GM18861 (cell line): Measurements from ENCODE around the gene ACAA1.
"Not testable (repeated sequence)": the region's sequence is repeated elsewhere in the genome, so short reads cannot be mapped to it uniquely, and the experiment has no call there.

Experiments
- ATAC-seq: cut with Tn5 transposase; IDR thresholded peaks from one replicate; pipeline ENCODE4 v1.9.1; 2021; ENCODE audit not compliant: unreplicated experiment

The ACAA1 gene

DNA sequence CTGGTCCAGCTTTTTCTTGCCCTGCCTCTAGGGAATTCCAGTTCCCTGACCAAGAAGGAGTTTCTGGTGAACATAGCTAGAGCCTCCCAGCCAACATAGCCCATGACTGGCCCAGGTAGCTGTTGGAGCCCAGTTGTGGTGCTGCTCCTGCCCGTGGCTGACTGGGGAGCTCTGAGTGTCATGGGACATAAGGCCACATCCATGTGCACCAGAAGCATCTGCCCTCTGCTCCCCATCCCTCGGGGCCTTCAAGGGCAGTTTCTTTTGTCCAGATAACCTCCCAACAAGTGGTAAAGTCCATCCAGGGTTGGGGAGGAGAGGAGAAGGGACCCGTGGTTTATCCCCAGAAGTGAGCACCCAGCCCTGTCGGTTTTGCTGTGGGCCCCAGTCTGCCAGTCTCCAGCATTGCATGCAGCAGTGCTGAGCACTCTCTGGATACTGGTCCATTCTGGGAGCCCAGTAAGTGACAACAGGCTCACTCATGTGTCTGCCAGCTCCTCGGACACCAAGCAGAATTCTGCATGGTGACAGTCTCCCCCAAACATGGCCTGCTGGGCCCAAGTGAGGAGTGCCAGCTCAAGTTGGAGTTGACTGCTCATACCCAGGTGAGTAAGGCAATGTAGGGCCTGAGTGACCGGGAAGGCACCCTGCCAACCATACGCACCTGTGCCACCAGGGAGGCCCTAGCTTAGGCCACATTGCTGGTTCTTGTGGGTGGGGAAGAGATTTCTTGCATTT lies 28.8 kb downstream of the ACAA1 start:
- ATAC-seq = no peak

DNA sequence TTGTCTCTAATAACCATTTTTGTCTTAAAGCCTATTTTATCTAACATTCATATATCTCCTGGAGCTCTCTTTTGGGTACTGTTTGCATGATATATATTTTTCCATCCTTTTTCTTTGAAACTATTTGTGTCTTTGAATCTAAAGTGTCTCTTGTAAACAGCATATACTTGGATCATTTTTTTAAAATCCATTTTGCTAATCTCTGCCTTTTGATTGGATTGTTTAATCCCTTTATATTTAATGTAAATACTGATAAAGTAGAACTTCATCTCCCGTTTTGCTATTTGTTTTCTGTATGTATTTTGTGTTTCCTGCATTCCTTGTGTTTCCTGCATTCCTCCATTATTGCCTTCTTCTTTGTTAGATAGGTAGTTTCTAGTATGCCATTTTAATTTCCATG lies 31.4 kb downstream of the ACAA1 start:
- no peak for ATAC-seq

DNA sequence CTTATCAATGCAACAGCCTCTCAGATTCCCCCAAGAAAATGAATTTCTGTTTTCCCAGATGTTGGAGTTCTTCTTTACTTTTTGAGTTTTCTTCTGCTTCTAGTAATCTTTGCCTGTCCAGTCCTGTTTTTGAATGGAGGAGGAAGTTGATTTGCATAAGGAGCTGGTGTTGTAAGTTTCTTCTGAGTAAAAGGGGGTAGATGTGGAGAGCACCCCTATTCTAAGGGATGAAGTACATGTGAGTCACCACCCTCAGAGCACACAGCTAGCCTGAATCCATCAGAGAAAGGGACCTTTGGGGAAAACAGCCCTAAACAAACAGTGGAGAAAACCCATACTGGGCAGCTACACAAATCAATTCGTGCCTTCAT lies 34.5 kb downstream of the ACAA1 start:
- ATAC-seq = no peak

DNA sequence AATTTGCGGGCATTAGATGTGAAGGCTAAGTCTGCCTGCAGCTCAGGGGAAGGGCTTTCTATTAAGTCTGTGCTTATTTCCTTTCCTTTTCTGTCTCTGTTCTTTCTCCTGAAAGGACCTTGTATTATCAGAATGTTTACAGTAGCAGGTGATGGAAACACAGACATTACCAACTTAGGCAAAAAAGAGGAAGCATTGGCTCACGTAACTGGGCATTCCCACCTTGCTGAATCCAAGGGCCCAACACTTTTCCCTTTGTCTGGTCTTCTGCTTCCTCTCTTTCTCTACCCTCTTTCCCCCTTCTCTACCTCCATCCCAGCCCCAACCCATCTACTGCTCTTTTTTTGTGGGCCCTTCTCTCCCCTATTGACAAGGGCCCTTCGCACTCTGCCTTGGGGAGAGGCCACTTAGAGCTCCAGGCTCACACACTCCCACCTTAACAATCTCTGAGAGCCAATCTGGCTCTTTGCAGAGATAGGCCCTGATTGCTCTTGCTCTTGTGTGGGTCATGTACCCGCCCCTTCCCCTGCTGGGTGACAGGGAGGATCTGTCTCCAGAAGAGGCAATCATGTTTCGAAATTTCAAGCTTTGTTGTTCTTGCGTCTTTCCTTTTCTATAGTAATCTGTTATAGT lies 35.0 kb downstream of the ACAA1 start:
- ATAC-seq = no peak

DNA sequence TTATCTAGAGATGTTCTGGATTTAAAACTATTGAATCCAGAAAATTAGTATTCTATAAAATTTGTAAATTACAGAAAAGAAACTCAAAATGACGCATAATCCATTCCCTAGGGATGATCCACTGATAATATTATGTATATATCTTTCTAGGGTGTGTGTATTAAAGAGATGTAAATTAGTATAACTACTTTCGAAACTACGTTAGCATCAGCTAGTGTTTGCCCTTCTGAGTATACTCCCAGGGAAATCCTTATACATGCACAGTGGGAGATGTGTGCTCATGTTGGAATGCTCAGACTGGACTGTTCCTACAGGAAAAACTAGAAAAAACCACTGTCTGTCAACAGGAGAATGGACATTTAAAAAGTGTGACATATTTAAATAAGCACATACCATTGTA lies 36.4 kb downstream of the ACAA1 start:
- no peak for ATAC-seq

DNA sequence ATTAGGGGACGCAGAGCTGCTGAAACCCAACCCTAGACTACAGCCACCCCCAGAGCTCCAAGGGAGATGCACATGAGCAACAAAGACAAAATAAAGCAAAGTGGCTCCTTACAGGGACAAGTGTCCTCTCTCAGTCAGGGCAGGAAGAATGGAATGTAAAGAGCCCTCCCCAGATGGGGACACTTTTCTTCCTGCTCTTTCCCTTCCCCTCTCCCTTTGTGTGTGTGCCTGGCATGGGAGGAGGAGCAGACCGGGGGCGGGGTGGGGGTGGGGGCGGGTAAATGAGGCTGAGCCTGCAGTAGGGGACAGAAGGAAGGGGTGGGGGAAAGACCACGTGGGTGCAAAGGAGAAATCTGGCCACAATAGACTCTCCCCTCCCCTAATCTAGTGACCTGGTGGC lies 37.4 kb downstream of the ACAA1 start:
- no peak for ATAC-seq

DNA sequence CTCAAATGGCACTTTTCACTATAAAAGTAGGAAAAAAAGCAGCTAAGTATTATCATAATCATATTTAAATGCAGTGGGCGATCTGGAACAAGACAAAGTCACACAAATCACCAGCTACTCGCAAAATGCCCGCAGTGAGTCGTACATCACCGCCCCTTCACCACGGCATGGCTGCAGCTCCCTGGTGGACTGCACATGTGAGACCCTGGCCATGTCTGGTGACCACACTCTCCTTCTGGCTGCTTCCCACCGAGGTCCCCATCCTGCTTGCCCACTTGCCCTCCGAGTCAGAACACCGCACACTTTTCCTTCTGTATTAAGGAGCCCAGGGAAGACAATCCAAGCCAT lies 38.6 kb downstream of the ACAA1 start:
- no peak for ATAC-seq

DNA sequence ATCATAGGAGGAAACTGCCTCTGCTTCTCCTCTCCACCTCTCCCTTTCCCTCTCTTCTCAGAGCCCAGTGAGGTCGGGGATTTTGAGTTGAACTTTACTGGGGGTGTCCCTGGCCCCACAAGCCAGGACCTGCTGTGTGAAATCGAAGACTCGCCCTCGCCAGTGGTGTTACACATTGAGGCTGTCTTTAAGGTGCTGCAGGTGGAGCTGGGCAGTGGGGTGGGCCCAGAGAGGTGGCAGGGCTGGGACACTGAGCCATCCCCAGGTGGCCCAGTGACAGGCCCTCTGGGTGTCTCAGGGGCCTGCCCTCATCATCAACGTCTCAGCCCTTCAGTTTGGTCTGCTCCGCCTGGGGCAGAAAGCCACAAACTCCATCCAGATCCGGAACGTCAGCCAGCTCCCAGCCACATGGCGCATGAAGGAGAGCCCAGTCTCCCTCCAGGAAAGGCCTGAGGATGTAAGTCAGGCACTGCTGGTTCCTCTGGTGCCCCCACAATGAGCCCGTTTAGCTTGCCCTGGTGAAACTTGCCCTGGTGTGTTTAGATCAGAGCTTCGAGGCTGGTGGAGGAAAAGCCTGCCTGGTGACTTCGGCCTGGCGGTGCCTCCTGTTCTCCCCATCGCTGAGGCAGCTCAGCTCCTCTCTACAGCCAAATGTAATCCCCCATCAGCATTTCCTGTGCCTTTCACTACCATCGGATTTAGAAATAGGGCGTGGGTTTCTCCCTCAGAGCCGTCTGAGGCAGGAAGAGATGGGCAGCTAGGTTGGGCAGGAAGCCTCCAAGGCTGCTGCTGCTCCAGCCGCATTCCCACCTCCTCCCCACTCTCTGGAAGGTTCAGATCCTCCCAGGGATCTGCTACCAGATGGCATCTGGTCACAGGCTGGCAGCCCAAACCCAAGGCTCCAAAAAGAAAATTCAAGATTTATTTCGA lies 39.2 kb downstream of the ACAA1 start:
- ATAC-seq = no peak

DNA sequence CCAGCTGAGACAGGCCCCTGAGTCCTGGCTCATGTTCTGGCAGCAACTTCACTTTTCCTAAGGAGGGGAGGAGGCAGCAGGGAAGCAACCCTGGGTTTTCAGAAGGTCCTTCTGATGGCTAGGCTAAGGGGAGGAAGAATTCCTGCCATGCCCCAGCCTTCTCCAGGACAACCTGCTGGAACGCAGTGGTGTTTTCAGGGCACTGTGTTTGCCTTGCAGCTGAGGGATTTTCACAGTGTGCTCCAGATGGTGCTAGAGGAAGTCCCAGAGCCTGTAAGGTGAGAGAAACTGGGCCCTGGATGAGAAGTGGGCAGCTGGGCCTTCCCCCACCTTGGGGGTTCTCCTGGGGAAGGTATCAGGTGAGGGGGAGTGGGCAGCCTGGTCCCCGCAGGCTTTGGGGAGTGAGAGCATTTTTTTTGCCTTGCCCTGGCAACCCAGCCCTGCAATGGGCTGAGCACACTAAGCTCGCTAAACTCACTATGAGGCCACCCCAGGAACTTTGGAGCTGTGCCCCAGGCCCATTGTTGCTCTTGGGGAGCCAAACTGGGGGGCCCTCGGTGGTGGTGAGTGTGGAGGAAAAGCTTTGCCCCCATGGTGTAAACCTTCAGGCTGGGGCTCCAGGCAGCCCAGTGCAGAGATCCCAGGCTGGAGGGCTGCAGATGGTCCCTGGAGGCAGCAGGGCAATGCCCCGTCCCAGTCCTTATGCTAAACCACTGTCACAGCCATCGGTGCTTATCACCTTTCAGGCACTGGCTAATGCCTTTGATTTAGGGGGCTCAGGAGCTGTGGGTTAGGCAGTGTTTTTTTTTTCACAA lies 41.1 kb downstream of the ACAA1 start:
- no peak for ATAC-seq

DNA sequence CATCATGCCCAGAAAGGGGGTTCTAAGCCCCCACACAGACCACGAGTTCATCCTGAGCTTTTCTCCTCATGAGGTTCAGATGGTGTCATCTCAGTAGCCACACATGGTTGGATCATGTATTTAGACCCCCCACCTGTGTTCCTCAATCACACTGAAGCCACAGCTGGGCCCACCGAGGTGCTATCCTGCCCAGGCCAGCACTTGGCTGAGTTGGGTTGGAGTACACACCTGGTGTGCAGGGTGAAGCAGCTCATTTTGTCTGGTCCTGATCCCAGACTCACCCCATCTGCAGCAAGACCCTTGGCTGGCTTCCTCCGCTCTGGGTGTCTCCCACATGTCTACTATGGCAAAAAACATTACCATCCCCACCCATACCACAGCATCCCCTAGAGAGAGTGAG lies 41.9 kb downstream of the ACAA1 start:
- ATAC-seq = no peak

DNA sequence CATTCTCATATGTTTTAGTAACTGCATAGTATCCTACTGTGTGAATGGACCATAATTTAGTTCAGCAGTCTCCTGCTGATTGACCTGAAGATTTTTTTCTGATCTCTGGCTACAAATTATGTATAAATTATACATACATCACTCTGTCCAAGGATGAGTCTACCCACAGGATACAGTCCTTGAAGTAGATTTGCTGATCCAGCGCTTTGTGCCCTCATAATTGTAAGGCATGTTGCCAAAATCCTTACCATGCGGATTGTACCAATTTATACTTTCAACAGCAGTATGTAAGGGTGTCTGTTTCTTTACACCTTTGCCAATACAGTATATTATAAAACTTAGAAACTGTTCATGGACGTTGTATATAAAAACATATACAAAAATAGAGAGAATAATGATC lies 46.5 kb downstream of the ACAA1 start:
- ATAC-seq = no peak

DNA sequence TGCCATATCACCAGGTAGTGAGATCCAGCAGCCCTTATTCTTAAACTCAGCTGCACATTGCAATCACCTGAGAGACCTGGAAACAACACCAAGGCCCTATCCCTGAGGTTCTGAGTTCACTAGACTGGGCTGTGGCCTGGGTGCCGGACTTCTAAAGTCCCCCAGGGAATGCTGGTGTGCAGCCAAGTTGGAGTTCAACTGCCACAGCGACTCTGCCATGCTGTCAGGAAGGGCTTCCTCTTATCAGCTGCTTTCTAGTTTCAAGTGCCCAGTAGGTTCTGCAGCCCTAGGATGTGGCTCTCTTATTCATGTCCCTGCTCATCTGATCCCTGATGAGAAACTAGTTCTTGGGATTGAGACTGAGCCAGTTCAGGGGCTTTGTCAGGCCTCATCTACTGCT lies 47.8 kb downstream of the ACAA1 start:
- ATAC-seq = no peak

DNA sequence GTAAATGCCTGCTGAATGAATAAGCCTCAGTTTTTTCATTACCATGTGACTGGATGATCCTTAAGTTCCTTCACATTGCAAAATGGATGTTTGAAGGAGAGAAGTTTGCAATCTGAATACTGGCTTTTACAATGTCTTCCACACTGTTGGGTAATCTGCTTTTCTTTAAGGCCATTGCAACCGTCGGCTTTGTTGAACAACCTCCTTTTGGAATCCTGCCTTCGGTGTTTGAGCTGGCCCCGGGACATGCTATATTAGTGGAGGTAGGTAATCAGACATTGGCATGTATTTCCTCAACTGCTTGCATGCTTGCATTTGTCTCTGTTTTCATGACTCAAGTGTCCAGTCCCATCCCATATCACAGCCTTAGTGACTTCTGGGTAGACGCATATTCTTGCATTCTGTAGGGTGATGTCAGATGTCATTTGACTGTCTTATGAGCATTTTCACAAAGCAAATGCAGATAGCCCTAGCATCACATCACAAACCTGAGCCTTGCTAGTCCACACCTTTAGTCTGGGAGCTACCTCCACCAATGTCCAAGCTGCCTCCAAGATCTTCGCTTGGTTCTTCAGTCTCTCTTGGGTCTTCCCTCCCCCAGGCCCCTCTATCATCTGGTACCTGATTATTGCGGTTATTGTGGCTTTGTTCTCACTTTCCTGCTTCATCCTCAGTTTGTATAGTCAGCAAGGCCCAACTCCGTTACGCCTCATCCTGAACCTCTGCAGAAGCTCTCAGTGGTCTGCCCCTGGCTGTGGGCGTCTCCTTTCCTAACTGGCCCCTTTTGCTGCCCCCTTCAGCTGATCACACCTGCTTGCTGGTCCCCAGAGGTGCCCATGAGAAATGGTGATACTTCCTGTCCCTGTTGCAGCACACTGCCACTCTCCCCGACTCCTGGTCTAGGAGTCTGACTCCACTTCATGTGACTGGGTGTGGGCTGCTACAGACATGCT lies 48.5 kb downstream of the ACAA1 start:
- no peak for ATAC-seq

DNA sequence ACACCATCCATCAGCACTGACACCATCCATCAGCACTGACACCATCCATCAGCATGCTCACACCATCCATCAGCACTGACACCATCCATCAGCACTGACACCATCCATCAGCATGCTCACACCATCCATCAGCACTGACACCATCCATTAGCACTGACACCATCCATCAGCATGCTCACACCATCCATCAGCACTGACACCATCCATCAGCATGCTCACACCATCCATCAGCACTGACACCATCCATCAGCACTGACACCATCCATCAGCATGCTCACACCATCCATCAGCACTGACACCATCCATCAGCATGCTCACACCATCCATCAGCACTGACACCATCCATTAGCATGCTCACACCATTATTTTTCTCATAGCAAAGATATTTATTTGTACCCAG lies 49.6 kb downstream of the ACAA1 start:
- not testable (repeated sequence) for ATAC-seq

DNA sequence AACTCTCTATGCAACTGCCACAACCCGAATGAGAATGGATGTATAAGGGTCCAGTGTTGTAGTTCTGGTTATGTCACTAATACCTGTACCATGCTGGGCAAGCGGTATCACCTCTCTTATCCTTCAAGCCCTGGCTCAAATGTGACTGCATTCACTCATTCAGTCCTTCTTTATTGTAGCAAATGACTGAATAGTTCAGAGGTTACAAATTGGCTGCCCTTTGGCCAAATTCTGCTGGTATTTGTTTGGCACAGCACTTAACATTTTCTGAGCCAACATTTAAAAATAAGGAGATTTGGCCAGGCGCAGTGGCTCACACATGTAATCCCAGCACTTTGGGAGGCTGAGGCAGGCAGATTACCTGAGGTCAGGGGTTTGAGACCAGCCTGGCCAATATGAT lies 50.4 kb downstream of the ACAA1 start:
- ATAC-seq = no peak

DNA sequence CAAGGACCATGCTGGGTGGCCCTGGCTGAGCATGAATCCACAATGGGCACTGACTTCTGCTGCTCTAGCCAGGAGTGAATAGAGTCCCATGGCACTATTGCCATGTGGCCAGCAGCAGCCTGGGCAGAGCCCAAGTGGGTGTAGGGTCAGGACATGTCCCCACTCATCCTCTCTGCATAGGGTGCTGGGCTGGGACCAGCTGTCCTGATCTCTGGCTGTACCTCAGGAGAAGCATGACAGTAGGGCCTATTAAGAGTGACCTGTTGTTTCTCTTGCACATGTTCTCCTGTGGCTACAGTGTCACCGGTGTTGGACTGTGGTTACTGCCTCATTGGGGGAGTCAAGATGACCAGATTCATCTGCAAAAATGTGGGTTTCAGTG lies 51.0 kb downstream of the ACAA1 start:
- ATAC-seq = no peak

DNA sequence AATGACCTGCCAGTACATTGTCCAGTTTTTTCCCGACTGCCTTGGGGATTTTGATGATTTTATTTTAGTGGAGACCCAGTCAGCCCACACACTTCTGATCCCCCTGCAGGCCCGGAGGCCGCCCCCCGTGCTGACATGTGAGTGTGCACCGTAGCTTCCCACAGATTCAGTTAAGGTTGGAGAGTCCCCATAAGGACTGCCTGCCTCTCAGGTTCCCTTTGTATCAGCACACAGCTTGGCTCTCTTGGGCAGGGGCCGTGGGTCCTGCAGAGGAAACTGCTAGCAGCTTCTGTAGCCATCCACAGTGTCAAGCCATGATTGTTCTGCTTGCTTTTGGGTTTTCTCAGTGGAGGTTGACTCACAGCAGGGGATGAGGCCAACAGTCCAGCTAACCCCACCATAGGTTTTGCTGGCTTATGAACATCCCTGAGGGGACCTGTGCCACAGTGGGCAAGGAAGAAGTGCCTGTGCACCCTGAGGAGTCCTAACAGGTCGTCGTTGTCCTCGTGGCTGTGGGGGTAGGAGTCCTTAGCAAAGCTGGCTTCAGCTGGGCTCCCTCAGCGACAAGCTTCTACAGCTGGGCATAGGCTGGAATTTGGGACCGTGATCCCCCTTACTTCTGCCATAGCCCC lies 51.5 kb downstream of the ACAA1 start:
- ATAC-seq = no peak

DNA sequence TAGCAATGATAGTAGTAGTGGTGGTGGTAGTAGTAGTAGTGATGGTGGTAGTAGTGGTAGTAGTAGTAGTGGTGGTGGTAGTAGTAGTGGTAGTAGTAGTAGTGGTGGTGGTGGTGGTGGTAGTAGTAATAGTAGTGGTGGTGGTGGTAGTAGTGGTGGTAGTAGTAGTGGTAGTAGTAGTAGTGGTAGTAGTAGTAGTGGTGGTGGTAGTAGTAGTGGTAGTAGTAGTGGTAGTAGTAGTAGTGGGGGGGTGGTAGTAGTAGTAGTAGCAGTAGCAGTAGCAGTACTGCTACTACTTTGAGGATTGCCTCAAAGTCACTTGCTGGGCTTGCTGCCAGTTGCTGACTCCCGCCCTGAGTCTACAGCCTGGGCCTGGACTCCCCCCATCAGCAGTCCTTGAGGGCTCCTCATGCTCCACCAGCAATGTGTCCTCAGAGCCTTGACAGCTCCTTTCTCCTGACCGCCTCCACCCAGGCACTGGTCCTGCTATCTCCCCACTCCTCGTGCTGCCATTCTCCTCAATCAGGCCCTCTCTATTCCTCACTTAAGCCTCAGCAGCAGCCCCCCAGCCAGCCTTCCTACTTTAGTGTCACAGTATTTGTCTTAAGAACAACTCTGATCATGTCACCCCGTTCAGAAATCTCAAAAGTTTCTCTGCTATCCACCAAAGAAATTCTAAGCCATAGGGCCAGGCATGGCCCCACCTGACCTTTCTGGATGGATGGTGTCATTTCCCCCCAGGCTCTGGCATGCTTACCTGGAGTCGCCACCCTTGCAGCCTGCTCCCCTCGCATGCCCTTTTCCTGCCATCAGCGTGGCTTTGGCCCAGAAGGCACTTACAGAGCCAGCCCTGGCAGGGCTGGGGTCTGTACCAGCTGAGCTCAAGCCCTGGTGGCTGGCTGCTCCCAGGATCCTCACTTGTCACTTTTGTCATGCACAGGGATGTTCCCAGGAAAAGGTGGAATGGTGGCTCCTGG lies 52.3 kb downstream of the ACAA1 start:
- no peak for ATAC-seq
